ENCODE data around the gene GLDC. TPM values are rescaled to one million over a fixed set of nuclear protein-coding genes. Genes with fewer than 3 reads are reported as not detected.
A peak's percentile ranks its signal among the peaks of the same experiment; 100 is the strongest.

The GLDC gene
- total and polyA plus RNA-seq, 9 donors: 0.07 to 4.3 (median 0.72) TPM; not detected in 2

- DNase-seq: peak in 4 of 5 donors; percentile 15 to 40 (median 36)
Measured at GRCh38 chr9:6681957-6682501, 36.5 kb upstream of the GLDC start.

GRCh38 chr9:6681147-6681956, 35.8 kb upstream of the GLDC start:
- Histone ChIP-seq H3K9me3 (no peaks in the 10 kb centered on the region), H3K4me1 (ENCODE audit: insufficient read depth) (no peaks in the 10 kb centered on the region), H3K27me3 (no peaks in the 10 kb centered on the region), H3K27ac (peak overlapping the region; percentile 69 to 92), H3K36me3 (no peaks in the 10 kb centered on the region), H3K4me3 (peak overlapping the region; percentile 91)
- peak; percentile 53 for TF ChIP-seq POLR2A (IDR thresholded peaks at IDR 0.05)
- peak in 1 of 3 donors; percentile 6 for TF ChIP-seq CTCF (IDR thresholded peaks at IDR 0.05)
- TF ChIP-seq EP300 (IDR thresholded peaks at IDR 0.05): no peak
- DNase-seq: peak; percentile 97
- 0% methylated on average over 72 of the region's 72 CpGs for WGBS, 3 donors
- intact Hi-C loops (cut with DNase I): loop anchor here in 2 of 4 donors (2.0 to 10.0 kb wide), 3 partner anchors 76 to 269 kb away; partner anchors contain the start of genes UHRF2 (in 2 of the 2) and KDM4C (in 1 of the 2)

More at GRCh38 chr9:6681957-6682501, 36.5 kb upstream of the GLDC start:
- no peaks in the 10 kb centered on the region for H3K4me1 ChIP-seq (ENCODE audit: insufficient read depth)
- peak overlapping the region; percentile 91 for H3K4me3 ChIP-seq
- 34 to 41% (median 35%) methylated on average over 15 of the region's 15 CpGs for WGBS, 3 donors
- no peaks in the 10 kb centered on the region for H3K27me3 ChIP-seq
- H3K27ac ChIP-seq: peak overlapping the region; percentile 69 to 92
- intact Hi-C loops (cut with DNase I): loop anchor here in 2 of 4 donors (2.0 to 10.0 kb wide), 3 partner anchors 75 to 269 kb away; partner anchors contain the start of genes UHRF2 (in 2 of the 2) and KDM4C (in 1 of the 2)
- H3K9me3 ChIP-seq: no peaks in the 10 kb centered on the region
- no peaks in the 10 kb centered on the region for H3K36me3 ChIP-seq
- no peak for TF ChIP-seq EP300 (IDR thresholded peaks at IDR 0.05)
- no peak for TF ChIP-seq CTCF (IDR thresholded peaks at IDR 0.05)
- TF ChIP-seq POLR2A (IDR thresholded peaks at IDR 0.05): no peak

GRCh38 chr9:6680797-6681146, 35.2 kb upstream of the GLDC start:
- Histone ChIP-seq H3K4me1 (ENCODE audit: insufficient read depth) (no peaks in the 10 kb centered on the region), H3K4me3 (peak overlapping the region; percentile 91), H3K27me3 (no peaks in the 10 kb centered on the region), H3K27ac (peak overlapping the region; percentile 58 to 92), H3K36me3 (no peaks in the 10 kb centered on the region), H3K9me3 (no peaks in the 10 kb centered on the region)
- DNase-seq: no peak
- intact Hi-C loops (cut with DNase I): loop anchor here in 2 of 4 donors (2.0 to 10.0 kb wide), 3 partner anchors 77 to 268 kb away; partner anchors contain the start of genes UHRF2 (in 2 of the 2) and KDM4C (in 1 of the 2)
- TF ChIP-seq CTCF (IDR thresholded peaks at IDR 0.05) (no peak), POLR2A (IDR thresholded peaks at IDR 0.05) (no peak), EP300 (IDR thresholded peaks at IDR 0.05) (no peak)
- WGBS, 3 donors: 0 to 1% (median 0%) methylated on average over 26 of the region's 26 CpGs

- no peaks in the 10 kb centered on the region for H3K4me1 ChIP-seq (ENCODE audit: insufficient read depth)
- TF ChIP-seq CTCF (IDR thresholded peaks at IDR 0.05) (no peak), POLR2A (IDR thresholded peaks at IDR 0.05) (no peak), EP300 (IDR thresholded peaks at IDR 0.05) (no peak)
- H3K27ac ChIP-seq: no peak overlapping the region
- no peak overlapping the region for H3K4me3 ChIP-seq
- H3K27me3 ChIP-seq: no peaks in the 10 kb centered on the region
- no peaks in the 10 kb centered on the region for H3K9me3 ChIP-seq
- intact Hi-C loops (cut with DNase I): loop anchor here in 2 of 4 donors (10.0 kb wide), 2 partner anchors 83 to 263 kb away; partner anchors contain the start of gene UHRF2 (in 1 of the 2)
- no peaks in the 10 kb centered on the region for H3K36me3 ChIP-seq
- 75 to 80% (median 79%) methylated on average over 7 of the region's 7 CpGs for WGBS, 3 donors
- DNase-seq: no peak
Measured at GRCh38 chr9:6677803-6678202, 32.3 kb upstream of the GLDC start.

Data from ovary (tissue), 9 donors.